ENCODE data around the gene ADD1. TPM values are rescaled to one million over a fixed set of nuclear protein-coding genes. Genes with fewer than 3 reads are reported as not detected.
A peak's percentile ranks its signal among the peaks of the same experiment; 100 is the strongest.

The ADD1 gene
- total and polyA plus RNA-seq, 4 donors: 127 to 400 (median 268) TPM

DNA sequence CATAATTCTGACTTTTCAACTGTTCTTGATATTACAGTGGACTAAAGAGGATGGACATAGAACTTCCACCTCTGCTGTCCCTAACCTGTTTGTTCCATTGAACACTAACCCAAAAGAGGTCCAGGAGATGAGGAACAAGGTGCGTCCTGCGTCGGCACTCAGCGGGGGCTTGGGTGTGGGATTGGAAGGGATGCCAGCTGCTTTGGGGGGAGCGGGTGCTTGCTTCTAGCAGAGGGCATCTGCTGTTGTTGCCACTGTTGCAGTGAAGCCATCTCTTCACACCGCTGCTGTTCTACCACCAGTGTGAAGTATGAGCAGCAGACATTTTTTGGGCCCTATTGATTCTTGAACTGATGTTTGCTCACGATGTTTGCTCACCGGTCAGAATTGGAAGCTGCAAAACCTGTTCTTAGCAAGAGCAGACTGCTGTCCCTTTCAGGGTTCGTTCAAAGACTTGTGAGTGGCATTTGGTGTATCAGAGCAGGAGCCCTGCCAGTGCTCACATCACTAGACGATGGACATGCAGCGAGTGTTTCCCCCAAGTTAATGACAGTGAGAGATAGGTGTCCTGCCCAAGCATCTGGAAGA lies 64.2 kb downstream of the ADD1 start:
- no peak for TF ChIP-seq CTCF (IDR thresholded peaks at IDR 0.05; ENCODE audit: control extremely low read depth, extremely low read depth)
- no peak for ATAC-seq (ENCODE audit: insufficient read depth, low FRiP score)
- Histone ChIP-seq H3K9me3 (ENCODE audit: control insufficient read depth in 4 of 4, insufficient read depth in 3 of 4, low read length in 3 of 4) (no peaks in the 10 kb centered on the region), H3K27ac (ENCODE audit: low read depth in 1 of 2, low read length in 1 of 2) (peak overlapping the region in 1 of 2 donors; percentile 20), H3K4me3 (no peak overlapping the region), H3K9ac (ENCODE audit: insufficient read depth in 1 of 2, low read length in 2 of 2) (no peak overlapping the region), H3K27me3 (ENCODE audit: control insufficient read depth in 3 of 3, insufficient read depth in 3 of 3, low read length in 2 of 3) (no peaks in the 10 kb centered on the region), H3K4me1 (ENCODE audit: control insufficient read depth in 5 of 5, insufficient read depth in 5 of 5, low read length in 5 of 5) (peaks cover 0 to 13% (median under 1%) of the 10 kb centered on the region in 5 donors), H3K36me3 (ENCODE audit: control insufficient read depth in 4 of 4, insufficient read depth in 4 of 4, low read length in 4 of 4) (peaks cover 38 to 74% (median 64%) of the 10 kb centered on the region in 4 donors)
- peak; percentile 63 to 80 (median 65) for DNase-seq
- WGBS, 2 donors: 73 to 89% methylated on average over 11 of the region's 11 CpGs

DNA sequence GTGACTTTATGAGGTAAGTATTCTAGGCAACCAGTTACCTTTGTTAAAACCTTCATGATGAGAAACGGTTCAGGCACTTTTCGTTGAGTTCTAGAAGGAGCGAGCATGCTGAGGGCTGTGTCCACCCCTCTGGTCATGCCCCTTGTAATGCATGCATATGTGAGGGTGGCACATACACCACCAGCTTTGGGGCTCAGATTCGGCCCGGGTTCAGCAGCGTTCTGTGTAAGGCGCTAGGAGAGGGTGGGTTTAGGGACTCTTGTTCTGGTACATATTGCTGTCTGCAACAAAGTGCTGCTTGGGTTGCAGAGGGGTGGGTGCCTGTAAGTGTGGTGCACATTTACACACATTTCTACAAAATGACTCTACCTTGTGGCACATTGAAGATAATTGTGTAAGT lies 65.0 kb downstream of the ADD1 start:
- Histone ChIP-seq H3K4me3 (no peak overlapping the region), H3K9me3 (ENCODE audit: control insufficient read depth in 4 of 4, insufficient read depth in 3 of 4, low read length in 3 of 4) (no peaks in the 10 kb centered on the region), H3K27ac (ENCODE audit: low read depth in 1 of 2, low read length in 1 of 2) (no peak overlapping the region), H3K4me1 (ENCODE audit: control insufficient read depth in 5 of 5, insufficient read depth in 5 of 5, low read length in 5 of 5) (peaks cover 0 to 13% (median 3%) of the 10 kb centered on the region in 5 donors), H3K27me3 (ENCODE audit: control insufficient read depth in 3 of 3, insufficient read depth in 3 of 3, low read length in 2 of 3) (no peaks in the 10 kb centered on the region), H3K36me3 (ENCODE audit: control insufficient read depth in 4 of 4, insufficient read depth in 4 of 4, low read length in 4 of 4) (peaks cover 35 to 76% (median 63%) of the 10 kb centered on the region in 4 donors), H3K9ac (ENCODE audit: insufficient read depth in 1 of 2, low read length in 2 of 2) (no peak overlapping the region)
- no peak for TF ChIP-seq CTCF (IDR thresholded peaks at IDR 0.05; ENCODE audit: control extremely low read depth, extremely low read depth)
- DNase-seq (no peak), ATAC-seq (ENCODE audit: insufficient read depth, low FRiP score) (no peak)
- 91 to 94% methylated on average over 7 of the region's 7 CpGs for WGBS, 2 donors

- no peak for DNase-seq
- Histone ChIP-seq H3K9me3 (ENCODE audit: control insufficient read depth in 4 of 4, insufficient read depth in 3 of 4, low read length in 3 of 4) (no peaks in the 10 kb centered on the region), H3K27ac (ENCODE audit: low read depth in 1 of 2, low read length in 1 of 2) (no peak overlapping the region), H3K4me1 (ENCODE audit: control insufficient read depth in 5 of 5, insufficient read depth in 5 of 5, low read length in 5 of 5) (peaks cover 0 to 13% (median 3%) of the 10 kb centered on the region in 5 donors), H3K27me3 (ENCODE audit: control insufficient read depth in 3 of 3, insufficient read depth in 3 of 3, low read length in 2 of 3) (no peaks in the 10 kb centered on the region), H3K9ac (ENCODE audit: insufficient read depth in 1 of 2, low read length in 2 of 2) (no peak overlapping the region), H3K4me3 (no peak overlapping the region), H3K36me3 (ENCODE audit: control insufficient read depth in 4 of 4, insufficient read depth in 4 of 4, low read length in 4 of 4) (peaks cover 31 to 75% (median 62%) of the 10 kb centered on the region in 4 donors)
- no peak for TF ChIP-seq CTCF (IDR thresholded peaks at IDR 0.05; ENCODE audit: control extremely low read depth, extremely low read depth)
- WGBS, 2 donors: 82 to 92% methylated on average over 8 of the region's 8 CpGs
- no peak for ATAC-seq (ENCODE audit: insufficient read depth, low FRiP score)
These were observed 65.9 kb downstream of the ADD1 start for GRCh38 chr4:2909583-2909982.

GRCh38 chr4:2910409-2910808 lies 66.8 kb downstream of the ADD1 start:
- no peak for TF ChIP-seq CTCF (IDR thresholded peaks at IDR 0.05; ENCODE audit: control extremely low read depth, extremely low read depth)
- H3K27ac ChIP-seq (ENCODE audit: low read depth in 1 of 2, low read length in 1 of 2): no peak overlapping the region
- 89 to 92% methylated on average over 7 of the region's 7 CpGs for WGBS, 2 donors
- H3K27me3 ChIP-seq (ENCODE audit: control insufficient read depth in 3 of 3, insufficient read depth in 3 of 3, low read length in 2 of 3): no peaks in the 10 kb centered on the region
- ATAC-seq (ENCODE audit: insufficient read depth, low FRiP score) (no peak), DNase-seq (no peak)
- H3K4me1 ChIP-seq (ENCODE audit: control insufficient read depth in 5 of 5, insufficient read depth in 5 of 5, low read length in 5 of 5): peaks cover 0 to 13% (median 3%) of the 10 kb centered on the region in 5 donors
- no peaks in the 10 kb centered on the region for H3K9me3 ChIP-seq (ENCODE audit: control insufficient read depth in 4 of 4, insufficient read depth in 3 of 4, low read length in 3 of 4)
- no peak overlapping the region for H3K9ac ChIP-seq (ENCODE audit: insufficient read depth in 1 of 2, low read length in 2 of 2)
- peaks cover 29 to 73% (median 61%) of the 10 kb centered on the region in 4 donors for H3K36me3 ChIP-seq (ENCODE audit: control insufficient read depth in 4 of 4, insufficient read depth in 4 of 4, low read length in 4 of 4)
- no peak overlapping the region for H3K4me3 ChIP-seq
